Cardiac muscle cell (in vitro differentiated cells and primary cell): ENCODE measurements around the gene ENTPD2. TPM values are rescaled to one million over a fixed set of nuclear protein-coding genes. Genes with fewer than 3 reads are reported as not detected.

ENCODE experiments used
- DNase-seq, 2 donors: peaks; one replicate each; pipeline versions ENCODE4 v3.0.0 to v3.0.0-alpha.2; 2010 to 2017; ENCODE audit warnings: low read depth in 1 of 2, low spot score in 1 of 2
- H3K27ac ChIP-seq: fragments of 200-600 bp; sonication (generic); 2 replicates; pipeline ENCODE4 v1.5.1; 2016
- H3K27me3 ChIP-seq: fragments of 200-600 bp; sonication (generic); 2 replicates; pipeline ENCODE4 v1.6.0; 2016; ENCODE audit warnings: control low read depth
- H3K36me3 ChIP-seq: fragments of 200-600 bp; sonication (generic); 2 replicates; pipeline ENCODE4 v1.5.1; 2016; ENCODE audit warnings: control low read depth
- H3K4me1 ChIP-seq: fragments of 200-600 bp; sonication (generic); 2 replicates; pipeline ENCODE4 v1.8.1; 2017; ENCODE audit warnings: low read depth, mild to moderate bottlenecking, mixed run types
- H3K4me3 ChIP-seq: fragments of 200-600 bp; sonication (generic); 2 replicates; pipeline ENCODE4 v1.5.1; 2016; ENCODE audit warnings: mild to moderate bottlenecking
- H3K9me3 ChIP-seq: fragments of 200-600 bp; sonication (generic); 2 replicates; pipeline ENCODE4 v1.5.1; 2017; ENCODE audit warnings: low read depth, mild to moderate bottlenecking, control low read depth
- polyA plus RNA-seq: library from polyadenylated mRNA; unstranded; fragments of >200 nt; fragmentation: Nextera tagmentation; extraction: Ambion mirVana; gene quantifications from 2 replicates; pipeline ENCODE4 v1.2.1, GENCODE V29; 2016
- total RNA-seq: library from RNA; depleted of rRNA; stranded (reverse); fragments of >200 nt; gene quantifications from 2 replicates; pipeline ENCODE4 v1.2.3, GENCODE V29; 2016
- TF ChIP-seq, protein P1 (sequence below): IDR thresholded peaks from 2 replicates; pipeline ENCODE4 v1.5.1; 2012; ENCODE audit warnings: low read depth, mild to moderate bottlenecking, low read length

Gene ENTPD2
- total and polyA plus RNA-seq, 2 experiments from 2014 or later, result not detected

DNA sequence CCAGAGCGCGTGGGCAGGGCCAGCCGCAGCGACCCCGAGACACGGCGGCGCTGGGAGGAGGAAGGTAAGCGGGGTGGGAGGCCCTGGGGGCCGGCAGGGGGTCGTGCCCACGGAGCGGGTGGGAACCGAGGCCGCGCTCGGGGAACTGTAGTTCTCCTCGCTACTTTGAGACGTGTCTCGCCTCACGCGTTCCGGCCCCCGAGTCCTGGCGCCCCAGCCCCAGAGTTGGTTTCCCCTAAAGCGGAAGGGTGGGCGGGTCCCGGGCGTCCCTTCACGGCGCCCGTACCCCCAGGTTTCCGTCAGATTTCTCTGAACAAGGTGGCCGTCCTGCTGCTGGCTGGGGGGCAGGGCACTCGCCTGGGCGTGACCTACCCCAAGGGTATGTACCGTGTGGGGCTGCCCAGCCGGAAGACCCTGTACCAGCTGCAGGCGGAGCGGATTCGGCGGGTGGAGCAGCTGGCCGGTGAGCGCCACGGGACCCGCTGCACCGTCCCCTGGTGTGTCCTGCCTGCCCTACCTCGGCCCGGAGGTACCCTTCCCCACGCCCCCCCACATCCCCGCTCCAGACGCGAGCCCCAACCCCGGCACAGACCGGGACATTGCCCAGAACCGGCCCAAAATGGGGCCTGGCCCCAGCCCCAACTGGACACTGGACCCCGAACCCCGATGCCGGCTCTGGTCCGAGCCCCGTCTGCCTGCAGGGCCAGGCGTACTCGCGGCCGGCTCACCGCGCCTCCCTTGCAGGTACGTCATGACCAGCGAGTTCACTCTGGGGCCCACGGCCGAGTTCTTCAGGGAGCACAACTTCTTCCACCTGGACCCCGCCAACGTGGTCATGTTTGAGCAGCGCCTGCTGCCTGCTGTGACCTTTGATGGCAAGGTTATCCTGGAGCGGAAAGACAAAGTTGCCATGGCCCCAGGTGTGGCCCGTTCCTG lies 24.2 kb upstream of the ENTPD2 start:
- Histone ChIP-seq H3K4me3 (peak overlapping the region; percentile 40), H3K27ac (no peak overlapping the region), H3K36me3 (no peaks in the 10 kb centered on the region), H3K9me3 (no peaks in the 10 kb centered on the region), H3K27me3 (peaks cover 33% of the 10 kb centered on the region), H3K4me1 (no peaks in the 10 kb centered on the region)
- DNase-seq, result peak in 1 of 2 donors; percentile 13
- TF ChIP-seq, protein P1, sequence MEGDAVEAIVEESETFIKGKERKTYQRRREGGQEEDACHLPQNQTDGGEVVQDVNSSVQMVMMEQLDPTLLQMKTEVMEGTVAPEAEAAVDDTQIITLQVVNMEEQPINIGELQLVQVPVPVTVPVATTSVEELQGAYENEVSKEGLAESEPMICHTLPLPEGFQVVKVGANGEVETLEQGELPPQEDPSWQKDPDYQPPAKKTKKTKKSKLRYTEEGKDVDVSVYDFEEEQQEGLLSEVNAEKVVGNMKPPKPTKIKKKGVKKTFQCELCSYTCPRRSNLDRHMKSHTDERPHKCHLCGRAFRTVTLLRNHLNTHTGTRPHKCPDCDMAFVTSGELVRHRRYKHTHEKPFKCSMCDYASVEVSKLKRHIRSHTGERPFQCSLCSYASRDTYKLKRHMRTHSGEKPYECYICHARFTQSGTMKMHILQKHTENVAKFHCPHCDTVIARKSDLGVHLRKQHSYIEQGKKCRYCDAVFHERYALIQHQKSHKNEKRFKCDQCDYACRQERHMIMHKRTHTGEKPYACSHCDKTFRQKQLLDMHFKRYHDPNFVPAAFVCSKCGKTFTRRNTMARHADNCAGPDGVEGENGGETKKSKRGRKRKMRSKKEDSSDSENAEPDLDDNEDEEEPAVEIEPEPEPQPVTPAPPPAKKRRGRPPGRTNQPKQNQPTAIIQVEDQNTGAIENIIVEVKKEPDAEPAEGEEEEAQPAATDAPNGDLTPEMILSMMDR, result no peak

DNA sequence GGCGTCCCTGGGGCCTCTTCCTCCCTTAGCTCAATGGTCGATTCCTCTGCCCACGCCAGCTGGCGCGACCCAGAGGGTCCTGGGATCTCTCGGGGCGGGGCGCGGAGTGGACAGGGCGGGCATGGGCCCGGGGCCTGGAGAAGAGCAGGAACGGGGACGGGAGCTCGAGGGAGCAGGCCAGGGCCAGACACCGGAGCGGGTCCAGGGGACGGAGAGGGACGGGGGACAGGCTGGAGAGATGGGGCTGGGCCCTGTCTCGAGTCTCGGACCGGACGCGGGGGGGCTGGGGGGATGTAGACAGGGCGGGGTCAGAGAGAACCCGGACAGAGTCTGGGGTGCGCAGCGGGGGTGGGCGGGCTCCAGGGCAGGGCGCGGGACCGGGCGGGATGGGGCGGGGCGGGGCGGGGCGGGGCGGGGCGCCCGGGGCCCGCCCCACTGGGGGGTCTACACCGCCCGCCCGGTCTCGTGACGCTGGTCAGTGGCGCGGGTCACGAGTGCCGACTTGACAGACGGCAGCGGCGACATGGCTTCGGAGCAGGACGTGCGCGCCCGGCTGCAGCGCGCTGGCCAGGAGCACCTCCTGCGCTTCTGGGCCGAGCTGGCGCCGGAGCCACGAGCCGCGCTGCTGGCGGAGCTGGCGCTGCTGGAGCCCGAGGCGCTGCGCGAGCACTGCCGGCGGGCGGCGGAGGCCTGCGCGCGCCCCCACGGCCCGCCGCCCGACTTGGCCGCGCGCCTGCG lies 23.3 kb upstream of the ENTPD2 start, which contains the start of gene UAP1L1:
Gene UAP1L1 (plus strand): TSS at position 508 of the 738 bp plus-strand sequence. CDS start 16 bp downstream, at position 524.
- Histone ChIP-seq H3K36me3 (no peaks in the 10 kb centered on the region), H3K4me3 (peak within 1 kb of the TSS; percentile 40), H3K9me3 (no peaks in the 10 kb centered on the region), H3K27ac (no peak within 1 kb of the TSS), H3K4me1 (no peaks in the 10 kb centered on the region), H3K27me3 (peaks cover 33% of the 10 kb centered on the region)
- peak; percentile 65 to 75 for DNase-seq
- TF ChIP-seq, protein P1, result no peak

DNA sequence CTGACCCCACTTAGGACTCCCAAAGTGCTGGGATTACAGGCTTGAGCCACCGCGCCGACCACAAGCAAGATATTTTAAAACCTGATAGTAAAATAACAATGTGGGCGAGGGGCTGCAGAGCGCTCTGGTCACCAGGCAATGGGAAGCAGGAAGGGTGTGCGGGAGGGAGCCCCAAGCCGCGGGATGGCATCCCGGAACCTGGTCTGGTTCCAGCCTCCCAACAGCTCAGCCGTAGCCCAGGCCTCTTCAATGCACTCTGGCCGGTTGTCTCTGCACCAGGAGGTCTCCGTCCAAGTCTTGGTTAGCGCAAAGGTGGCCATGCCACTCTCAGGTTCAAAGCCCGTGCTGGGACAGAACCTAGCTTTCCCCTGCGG lies 22.8 kb upstream of the ENTPD2 start:
- Histone ChIP-seq H3K4me3 (peak overlapping the region; percentile 40), H3K9me3 (no peaks in the 10 kb centered on the region), H3K36me3 (no peaks in the 10 kb centered on the region), H3K27ac (no peak overlapping the region), H3K27me3 (peaks cover 33% of the 10 kb centered on the region), H3K4me1 (no peaks in the 10 kb centered on the region)
- TF ChIP-seq, protein P1, result no peak
- no peak for DNase-seq

DNA sequence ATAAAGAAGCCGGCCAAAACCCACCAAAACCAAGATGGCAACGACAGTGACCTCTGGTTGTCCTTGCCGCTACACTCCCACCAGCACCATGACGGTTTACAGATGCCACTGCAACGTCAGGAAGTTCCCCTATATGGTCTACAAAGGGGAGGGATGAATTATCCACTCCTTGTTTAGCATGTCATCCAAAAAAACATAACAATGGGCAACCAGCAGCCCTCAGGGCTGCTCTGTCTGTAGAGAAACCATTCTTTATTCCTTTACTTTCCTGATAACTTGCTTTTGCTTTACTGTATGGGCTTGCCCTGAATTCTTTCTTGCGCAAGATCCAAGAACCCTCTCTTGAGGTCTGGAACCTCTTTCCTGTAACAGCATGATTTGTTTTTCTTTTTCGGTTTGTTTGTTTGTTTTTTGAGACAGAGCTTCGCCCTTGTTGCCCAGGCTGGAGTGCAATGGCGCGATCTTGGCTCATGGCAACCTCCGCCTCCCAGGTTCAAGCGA lies 21.5 kb upstream of the ENTPD2 start:
- Histone ChIP-seq H3K27ac (no peak overlapping the region), H3K27me3 (peaks cover 33% of the 10 kb centered on the region), H3K4me1 (no peaks in the 10 kb centered on the region), H3K4me3 (no peak overlapping the region), H3K9me3 (no peaks in the 10 kb centered on the region), H3K36me3 (no peaks in the 10 kb centered on the region)
- DNase-seq, result no peak
- TF ChIP-seq, protein P1, result no peak

DNA sequence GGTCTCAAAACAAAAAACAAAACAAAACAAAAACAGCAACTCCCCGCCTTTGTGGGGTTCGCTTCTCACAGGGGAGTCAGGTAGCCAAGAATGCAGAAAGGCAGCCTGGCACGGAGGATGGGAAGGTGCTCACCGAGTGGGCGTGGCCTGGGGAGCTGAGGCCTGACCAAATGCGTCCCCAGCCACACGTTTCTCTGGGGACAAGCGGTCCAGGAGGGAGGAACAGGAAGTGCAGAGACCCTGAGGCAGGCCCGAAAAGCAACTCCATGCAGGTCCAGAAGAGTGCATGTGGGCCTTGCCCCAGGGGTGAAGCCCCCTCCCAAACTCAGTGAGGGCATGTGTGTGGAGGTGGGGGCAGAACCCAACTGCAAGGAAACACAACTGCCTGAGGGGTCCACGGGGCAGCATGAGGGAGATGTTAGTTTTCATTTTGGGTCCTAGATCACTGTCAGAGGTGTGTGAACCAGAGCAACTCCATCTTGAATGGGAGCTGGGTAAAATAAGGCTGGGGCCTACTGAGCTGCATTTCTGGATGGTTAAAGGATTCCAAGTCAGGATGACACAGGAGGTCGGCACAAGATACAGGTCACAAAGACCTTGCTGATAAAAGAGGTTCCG lies 20.9 kb upstream of the ENTPD2 start:
- Histone ChIP-seq H3K36me3 (no peaks in the 10 kb centered on the region), H3K4me3 (no peak overlapping the region), H3K9me3 (no peaks in the 10 kb centered on the region), H3K27ac (no peak overlapping the region), H3K4me1 (no peaks in the 10 kb centered on the region), H3K27me3 (peaks cover 33% of the 10 kb centered on the region)
- TF ChIP-seq, protein P1, result no peak
- DNase-seq, result no peak
